Suprapubic skin (tissue), 4 donors: Measurements from ENCODE around the gene GOT2.

Experiments used
- CTCF ChIP-seq, 2 donors: fragments of 200-600 bp in 1 of 2; fragments of 450-650 bp in 1 of 2; sonication (generic) in 1 of 2; IDR thresholded peaks; one replicate each; pipeline ENCODE4 v1.5.1; 2016 to 2019; ENCODE audit warnings: antibody characterized with exemption in 2 of 2, mild to moderate bottlenecking in 1 of 2, moderate library complexity in 1 of 2
- EP300 ChIP-seq: sonication (generic); formaldehyde crosslinking; IDR thresholded peaks from one replicate; pipeline ENCODE4 v1.6.1; 2017; ENCODE audit warnings: antibody characterized with exemption
- POLR2A ChIP-seq, 2 donors: fragments of 450-650 bp; IDR thresholded peaks; one replicate each; pipeline ENCODE4 v1.6.1; 2017; ENCODE audit warnings: antibody characterized with exemption in 2 of 2, mild to moderate bottlenecking in 2 of 2, moderate library complexity in 2 of 2
- POLR2AphosphoS5 ChIP-seq, 3 donors: sonication (generic); formaldehyde crosslinking; IDR thresholded peaks; one replicate each; pipeline ENCODE4 v1.6.1; 2017; ENCODE audit warnings: antibody characterized with exemption in 3 of 3

- no peak for TF ChIP-seq POLR2A (IDR thresholded peaks at IDR 0.05)
- TF ChIP-seq CTCF (IDR thresholded peaks at IDR 0.05), result no peak
- no peak for TF ChIP-seq EP300
- no peak for TF ChIP-seq POLR2AphosphoS5 (IDR thresholded peaks at IDR 0.05)
Measured at GRCh38 chr16:58734459-58734787, 307 bp upstream of the GOT2 start.
